ENCODE measurements around the gene BST2.

- TF ChIP-seq ZFP3 (CRISPR knock-in tag; IDR thresholded peaks at IDR 0.05) (no peak), ZNF70 (CRISPR knock-in tag; IDR thresholded peaks at IDR 0.05) (no peak), CREB5 (CRISPR knock-in tag; IDR thresholded peaks at IDR 0.05; ENCODE audit: low read depth) (no peak), ESRRG (CRISPR knock-in tag; IDR thresholded peaks at IDR 0.05) (no peak), CSDC2 (CRISPR knock-in tag; IDR thresholded peaks at IDR 0.05) (no peak), PATZ1 (CRISPR knock-in tag; IDR thresholded peaks at IDR 0.05; ENCODE audit: borderline replicate concordance) (no peak), CSRNP3 (CRISPR knock-in tag; IDR thresholded peaks at IDR 0.05) (no peak), ARNTL (CRISPR knock-in tag; IDR thresholded peaks at IDR 0.05; ENCODE audit: borderline replicate concordance, low read depth) (no peak), OSR1 (CRISPR knock-in tag; IDR thresholded peaks at IDR 0.05) (no peak), ZNF565 (CRISPR knock-in tag; conservative IDR thresholded peaks at IDR 0.05; ENCODE audit: low read depth) (no peak), BACH2 (CRISPR knock-in tag; IDR thresholded peaks at IDR 0.05; ENCODE audit: borderline replicate concordance) (no peak), GLIS3 (CRISPR knock-in tag; IDR thresholded peaks at IDR 0.05) (no peak)
Observed at GRCh38 chr19:17393002-17393401, 12.4 kb downstream of the BST2 start.

Data from SK-N-SH treated with all-trans-retinoic acid at 6 μM for 48 hours (cell line).